Measurements from ENCODE around the gene GPR180. TPM values are rescaled to one million over a fixed set of nuclear protein-coding genes. Genes with fewer than 3 reads are reported as not detected.
A peak's percentile ranks its signal among the peaks of the same experiment; 100 is the strongest.

The GPR180 gene
- polyA plus RNA-seq (ENCODE audit: insufficient read length), result 6.2 TPM

- DNase-seq (ENCODE audit: low read depth), result peak; percentile 99
These were observed at the start of gene GPR180 for GRCh38 chr13:94601446-94602431. TSS of gene GPR180 (plus strand) at chr13:94601857. CDS start at chr13:94601928, 71 bp downstream.

- DNase-seq (ENCODE audit: low read depth), result no peak
These were observed 49.6 kb upstream of the GPR180 start for GRCh38 chr13:94552095-94552494.

DNA sequence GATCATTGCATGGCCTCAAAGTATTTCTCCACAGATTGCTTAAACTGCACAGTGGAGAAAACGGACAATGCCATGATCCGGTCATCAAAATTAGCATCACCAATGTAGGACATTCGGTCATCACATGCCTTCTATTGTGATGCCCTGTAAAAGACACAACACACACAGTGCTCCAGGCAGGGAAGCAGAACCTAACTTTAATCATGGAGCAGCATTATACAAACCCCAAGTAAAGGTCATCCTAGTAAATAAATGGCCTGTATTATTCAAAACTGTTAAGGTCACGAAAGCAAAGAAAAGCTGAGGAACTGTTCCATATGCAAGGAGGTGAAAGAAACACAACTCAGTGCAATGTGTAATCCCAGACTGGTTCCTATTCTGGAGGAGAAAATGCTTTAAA, 47.9 kb upstream of the GPR180 start:
- DNase-seq (ENCODE audit: low read depth), result no peak

DNA sequence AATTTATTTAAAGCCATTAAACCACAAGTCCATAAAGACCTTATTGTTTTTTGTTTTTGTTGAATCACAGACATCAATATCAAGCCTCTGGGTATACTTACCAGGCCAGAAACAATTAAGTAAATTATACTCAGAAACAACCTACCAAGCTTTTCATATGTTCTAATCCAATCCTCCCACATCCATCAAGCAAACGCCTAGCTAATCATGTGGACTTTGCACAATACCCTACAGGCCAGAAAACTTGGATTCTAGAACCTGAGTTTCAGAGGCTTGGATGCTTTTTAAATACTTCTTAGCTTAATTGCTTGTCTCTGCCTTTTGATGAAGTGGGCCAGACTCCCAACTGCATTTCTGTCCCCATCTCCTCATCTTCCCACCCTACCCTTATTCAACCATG, 45.6 kb upstream of the GPR180 start:
- DNase-seq (ENCODE audit: low read depth), result no peak

- no peak for DNase-seq (ENCODE audit: low read depth)
These were observed 45.0 kb upstream of the GPR180 start for GRCh38 chr13:94556621-94557020.

- no peak for DNase-seq (ENCODE audit: low read depth)
These were observed 43.9 kb upstream of the GPR180 start for GRCh38 chr13:94557684-94558235.

- no peak for DNase-seq (ENCODE audit: low read depth)
These were observed 42.9 kb upstream of the GPR180 start for GRCh38 chr13:94558716-94559115.

DNA sequence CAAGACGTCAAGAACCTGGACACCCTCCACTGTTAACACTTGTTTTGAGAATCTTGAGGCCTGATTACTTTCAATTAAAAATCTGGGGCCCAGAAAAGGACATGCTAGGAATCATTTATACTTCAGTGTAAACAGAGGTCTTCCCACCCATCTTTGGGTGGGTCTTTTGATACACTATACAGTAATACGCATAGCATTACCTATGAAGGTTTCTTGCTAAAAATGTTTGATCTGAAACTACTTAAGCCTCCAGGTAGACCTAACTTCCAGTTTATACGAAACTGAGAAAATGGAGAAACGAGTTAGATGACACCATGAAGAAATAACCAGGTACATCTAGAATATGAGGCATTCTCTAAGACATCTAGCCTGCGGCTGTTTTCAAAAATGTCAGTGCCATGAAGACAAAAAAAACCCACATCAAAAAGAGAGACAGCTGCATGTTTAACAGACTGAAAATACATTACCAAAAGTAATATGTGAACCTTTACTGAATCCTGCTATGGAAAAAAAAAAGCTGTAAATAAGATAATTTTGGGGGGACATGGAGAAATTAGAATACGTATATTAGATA, 42.3 kb upstream of the GPR180 start:
- no peak for DNase-seq (ENCODE audit: low read depth)

- no peak for DNase-seq (ENCODE audit: low read depth)
These were observed 41.5 kb upstream of the GPR180 start for GRCh38 chr13:94560116-94560515.

- no peak for DNase-seq (ENCODE audit: low read depth)
These were observed 40.5 kb upstream of the GPR180 start for GRCh38 chr13:94561126-94561525.

DNA sequence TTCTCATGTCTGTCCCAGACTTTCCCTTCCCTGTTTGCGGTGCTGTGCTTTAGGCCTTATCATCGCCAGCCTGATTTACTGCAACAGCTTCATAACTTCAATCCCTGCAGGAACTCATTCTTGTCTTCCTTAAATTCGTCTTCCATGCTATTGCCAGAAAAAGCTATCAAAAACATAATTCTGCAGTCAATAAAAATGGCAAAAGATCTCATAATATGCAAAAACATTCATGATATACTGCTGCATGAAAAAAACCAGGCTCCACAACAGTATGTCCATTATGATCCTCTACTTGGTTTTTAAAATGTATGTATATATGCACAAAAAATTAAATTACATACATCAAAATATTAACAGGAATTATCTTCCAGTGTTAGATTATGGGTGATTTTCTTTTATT, 34.1 kb upstream of the GPR180 start:
- no peak for DNase-seq (ENCODE audit: low read depth)

GRCh38 chr13:94568443-94568842, 33.2 kb upstream of the GPR180 start:
- DNase-seq (ENCODE audit: low read depth), result no peak

GRCh38 chr13:94569615-94570014, 32.0 kb upstream of the GPR180 start:
- DNase-seq (ENCODE audit: low read depth), result no peak

DNA sequence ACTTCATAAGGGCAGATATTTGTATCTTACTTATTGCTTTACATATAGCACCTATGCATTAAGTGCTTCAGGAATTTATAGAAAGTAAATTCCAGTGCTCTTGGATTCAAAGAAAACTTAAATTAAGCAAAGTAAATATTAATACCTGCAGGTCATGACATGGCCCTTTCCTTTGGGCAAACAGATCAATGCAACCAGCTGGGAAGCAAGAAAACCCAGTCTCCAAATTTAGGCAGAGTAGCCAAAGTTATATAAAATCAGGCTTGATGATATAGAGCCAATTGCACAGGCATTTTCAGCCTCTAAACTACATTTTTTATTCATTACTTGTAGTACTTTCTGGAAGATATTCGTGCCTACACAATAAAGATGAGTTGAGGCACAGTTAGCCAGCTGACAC, 22.6 kb upstream of the GPR180 start:
- DNase-seq (ENCODE audit: low read depth), result no peak

DNA sequence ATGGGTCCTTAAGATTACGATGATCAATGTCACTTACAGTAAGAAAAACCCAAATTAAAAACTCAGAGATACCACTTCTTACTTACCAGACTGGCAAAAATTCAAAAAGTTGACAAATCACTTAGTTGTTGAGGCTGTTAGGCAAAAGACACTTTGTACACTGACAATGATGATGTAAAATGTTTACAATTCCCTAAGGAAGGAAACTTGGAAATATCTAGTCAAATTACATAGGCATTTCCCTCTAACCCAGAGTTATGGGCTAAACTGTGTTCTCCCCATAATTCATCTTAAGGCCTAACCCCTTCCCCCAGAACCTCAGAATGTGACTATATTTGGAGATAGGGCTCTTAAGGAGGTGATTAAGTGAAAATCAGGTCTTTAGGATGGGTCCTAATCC, 17.7 kb upstream of the GPR180 start:
- DNase-seq (ENCODE audit: low read depth), result no peak

- DNase-seq (ENCODE audit: low read depth), result no peak
These were observed 16.0 kb upstream of the GPR180 start for GRCh38 chr13:94585543-94586101.

DNA sequence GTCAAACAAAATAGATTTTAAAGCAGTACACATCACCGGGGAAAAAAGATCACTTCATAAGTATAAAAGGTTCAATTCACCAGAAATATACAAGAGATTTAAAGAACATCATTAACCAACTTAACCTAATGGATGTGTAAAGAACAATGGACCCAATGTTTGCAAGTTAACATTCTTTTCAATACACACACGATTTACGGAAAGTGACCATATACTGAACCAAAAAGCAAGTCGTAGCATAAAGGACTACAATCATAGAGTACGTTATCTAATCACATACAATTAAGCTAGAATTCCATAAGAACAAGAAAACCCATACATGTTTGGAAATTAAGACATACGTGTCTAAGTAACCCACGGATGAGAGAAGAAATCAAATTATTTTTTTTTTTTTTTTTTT, 15.3 kb upstream of the GPR180 start:
- DNase-seq (ENCODE audit: low read depth), result no peak

DNA sequence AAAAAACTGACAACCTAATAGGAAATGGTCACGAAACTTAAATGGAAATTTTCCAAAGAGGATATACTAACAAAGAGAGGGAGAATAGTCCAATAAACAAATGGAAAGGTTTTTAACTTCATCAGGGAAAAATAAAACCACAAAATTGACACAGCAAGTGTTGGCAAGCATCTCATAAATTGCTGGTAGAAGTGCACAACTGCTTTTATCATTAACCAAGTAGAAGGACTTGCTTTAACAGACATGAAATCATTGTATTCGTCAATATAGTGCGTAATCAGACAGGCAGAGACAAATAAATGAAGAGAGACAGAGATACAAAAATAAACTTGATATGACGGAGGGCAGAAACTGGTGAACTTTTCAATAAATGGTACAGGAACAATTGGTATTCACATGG, 13.1 kb upstream of the GPR180 start:
- no peak for DNase-seq (ENCODE audit: low read depth)

DNA sequence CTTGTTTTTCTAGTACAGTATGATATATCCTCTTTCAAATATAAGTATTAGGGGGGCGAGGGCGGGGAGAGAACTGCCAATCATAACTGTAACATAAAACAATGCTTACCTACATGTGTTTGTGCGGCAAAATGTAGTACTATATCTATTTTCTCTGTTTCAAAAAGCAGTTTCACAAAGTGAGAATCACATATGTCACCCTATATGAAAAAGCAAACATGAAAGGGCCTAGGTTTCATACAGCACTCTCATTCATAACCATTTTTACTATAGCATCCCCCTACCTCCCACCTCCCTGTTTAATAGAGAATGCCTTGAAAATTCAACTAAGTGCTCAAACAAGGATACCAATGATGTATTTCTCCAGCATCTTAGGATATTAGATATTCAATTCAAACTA, 10.9 kb upstream of the GPR180 start:
- DNase-seq (ENCODE audit: low read depth), result no peak

DNA sequence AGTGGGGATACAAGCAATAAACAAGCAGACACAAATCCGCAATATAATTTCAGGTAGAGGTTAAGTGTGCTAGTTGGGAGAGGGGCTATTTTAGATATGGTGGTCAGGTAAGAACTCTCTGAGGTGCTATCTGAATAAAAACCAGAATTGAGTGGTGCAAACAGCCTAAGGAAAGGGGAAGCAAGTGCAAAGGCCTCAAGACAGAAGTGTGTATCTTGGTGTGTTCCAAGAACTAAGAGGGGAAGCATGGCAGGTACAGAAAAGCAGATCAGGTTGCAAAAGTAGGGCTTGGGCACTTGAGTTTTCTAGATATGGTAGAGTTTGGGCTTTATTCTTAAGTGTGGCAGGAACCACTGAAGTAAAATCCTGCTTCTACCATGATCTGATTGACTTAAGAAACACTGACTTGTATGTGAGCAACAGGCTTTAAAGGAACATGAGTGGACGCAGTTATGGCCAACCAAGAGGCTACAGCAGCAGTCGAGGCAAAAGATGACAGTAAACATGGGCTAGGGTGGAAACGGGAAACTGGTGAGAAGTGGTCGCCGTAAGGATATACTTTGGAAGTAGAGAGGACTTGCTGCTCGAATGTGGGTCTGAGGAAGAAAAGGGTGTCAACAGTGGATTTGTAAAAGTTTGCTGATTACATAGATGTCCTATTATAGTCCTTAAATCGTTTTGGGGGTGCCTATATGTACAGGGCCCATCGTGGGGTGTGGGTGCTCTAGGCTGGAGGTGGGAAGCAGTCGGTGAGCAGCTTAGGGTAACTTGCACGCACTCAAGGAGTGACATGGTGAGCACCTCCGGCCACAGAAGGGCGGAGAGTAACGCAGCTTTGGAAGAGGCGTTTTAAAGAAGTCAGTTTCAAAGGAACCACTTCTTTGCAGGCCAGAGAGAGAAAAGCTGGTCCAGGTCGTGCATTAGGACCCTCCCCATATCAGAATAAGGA, 6.4 kb upstream of the GPR180 start:
- DNase-seq (ENCODE audit: low read depth), result no peak

GRCh38 chr13:94595950-94596574, 5.6 kb upstream of the GPR180 start, which contains the start of gene TGDS:
TSS of gene TGDS (minus strand) at chr13:94596152. CDS start at chr13:94596136, 16 bp downstream.
- DNase-seq (ENCODE audit: low read depth), result peak; percentile 80
